SKM-1 (cell line): ENCODE results near the gene SRR.

Experiments
- DNase-seq: peaks from one replicate; lab custom pipeline; 2025; ENCODE audit not compliant: unreplicated experiment; lab: John Stamatoyannopoulos, UW

SRR gene

GRCh38 chr17:2338315-2338657 lies 34.5 kb downstream of the SRR start:
- DNase-seq = no peak

DNA sequence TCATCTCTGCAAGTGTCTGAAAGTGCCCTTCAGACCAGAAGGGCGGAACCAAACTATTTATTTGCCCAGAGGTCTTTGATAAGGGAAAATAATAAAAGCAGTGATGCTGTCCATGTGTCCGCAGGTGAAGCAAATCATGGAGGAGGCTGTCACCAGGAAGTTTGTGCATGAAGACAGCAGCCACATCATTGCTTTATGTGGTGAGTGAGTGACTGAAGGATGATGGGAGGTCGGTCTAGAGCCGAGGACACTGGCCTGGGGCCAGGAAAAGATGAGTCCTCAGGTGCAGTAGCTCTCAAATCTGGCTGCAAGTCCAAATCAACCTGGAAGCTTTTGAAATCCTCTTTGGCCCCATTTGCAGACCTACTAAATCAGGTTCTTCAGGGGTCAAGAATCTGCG lies 39.7 kb downstream of the SRR start:
- no peak for DNase-seq

GRCh38 chr17:2344528-2344927 lies 40.8 kb downstream of the SRR start:
- DNase-seq = no peak

DNA sequence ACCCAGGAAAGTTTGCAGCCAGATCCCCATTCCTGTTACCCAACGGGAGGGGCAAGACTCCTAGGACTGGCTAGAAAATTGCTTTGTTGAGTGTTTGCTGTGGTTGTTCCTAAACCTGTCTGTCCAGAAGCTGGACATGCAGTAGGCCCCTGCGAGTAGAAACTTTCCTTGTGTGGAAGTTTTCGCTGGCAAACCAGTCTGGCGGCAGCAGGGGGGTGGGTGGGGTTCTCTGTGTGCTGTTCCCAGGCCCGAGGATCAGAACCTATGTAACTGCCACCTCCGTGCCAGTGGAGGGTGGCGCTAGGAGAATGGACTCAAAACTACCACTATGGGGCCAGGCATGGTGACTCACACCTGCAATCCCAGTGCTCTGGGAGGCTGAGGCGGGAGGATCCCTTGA lies 42.7 kb downstream of the SRR start:
- no peak for DNase-seq

GRCh38 chr17:2347805-2348685 lies 44.3 kb downstream of the SRR start:
- no peak for DNase-seq

- no peak for DNase-seq
These were observed 47.5 kb downstream of the SRR start for GRCh38 chr17:2351269-2351668.

DNA sequence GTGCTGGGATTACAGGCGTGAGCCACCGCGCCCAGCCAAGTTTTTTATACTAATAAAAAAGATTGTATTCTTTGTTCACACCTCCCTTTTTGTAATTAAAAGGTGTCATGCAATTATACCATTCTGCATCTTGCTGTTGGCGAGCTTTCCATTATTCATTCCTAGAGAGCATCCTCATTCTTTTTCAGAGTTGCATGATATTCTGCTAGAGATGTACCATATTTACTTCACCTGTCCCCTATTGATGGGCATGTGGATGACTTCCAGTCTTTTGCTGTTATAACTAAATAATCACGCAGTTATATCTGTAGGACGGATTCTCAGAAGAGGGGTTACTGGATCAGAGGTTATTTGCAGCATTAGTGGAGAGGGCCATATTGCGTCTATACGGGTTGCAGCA lies 50.6 kb downstream of the SRR start:
- no peak for DNase-seq

GRCh38 chr17:2357237-2357636 lies 53.5 kb downstream of the SRR start:
- no peak for DNase-seq

- no peak for DNase-seq
These were observed 54.2 kb downstream of the SRR start for GRCh38 chr17:2357931-2358434.

GRCh38 chr17:2361010-2361760 lies 57.4 kb downstream of the SRR start:
- no peak for DNase-seq

- DNase-seq = no peak
These were observed 58.3 kb downstream of the SRR start for GRCh38 chr17:2362016-2362415.

- no peak for DNase-seq
These were observed 58.7 kb downstream of the SRR start for GRCh38 chr17:2362416-2362815.

- no peak for DNase-seq
These were observed 59.1 kb downstream of the SRR start for GRCh38 chr17:2362881-2363280.

- no peak for DNase-seq
These were observed 59.6 kb downstream of the SRR start for GRCh38 chr17:2363318-2363717.

DNA sequence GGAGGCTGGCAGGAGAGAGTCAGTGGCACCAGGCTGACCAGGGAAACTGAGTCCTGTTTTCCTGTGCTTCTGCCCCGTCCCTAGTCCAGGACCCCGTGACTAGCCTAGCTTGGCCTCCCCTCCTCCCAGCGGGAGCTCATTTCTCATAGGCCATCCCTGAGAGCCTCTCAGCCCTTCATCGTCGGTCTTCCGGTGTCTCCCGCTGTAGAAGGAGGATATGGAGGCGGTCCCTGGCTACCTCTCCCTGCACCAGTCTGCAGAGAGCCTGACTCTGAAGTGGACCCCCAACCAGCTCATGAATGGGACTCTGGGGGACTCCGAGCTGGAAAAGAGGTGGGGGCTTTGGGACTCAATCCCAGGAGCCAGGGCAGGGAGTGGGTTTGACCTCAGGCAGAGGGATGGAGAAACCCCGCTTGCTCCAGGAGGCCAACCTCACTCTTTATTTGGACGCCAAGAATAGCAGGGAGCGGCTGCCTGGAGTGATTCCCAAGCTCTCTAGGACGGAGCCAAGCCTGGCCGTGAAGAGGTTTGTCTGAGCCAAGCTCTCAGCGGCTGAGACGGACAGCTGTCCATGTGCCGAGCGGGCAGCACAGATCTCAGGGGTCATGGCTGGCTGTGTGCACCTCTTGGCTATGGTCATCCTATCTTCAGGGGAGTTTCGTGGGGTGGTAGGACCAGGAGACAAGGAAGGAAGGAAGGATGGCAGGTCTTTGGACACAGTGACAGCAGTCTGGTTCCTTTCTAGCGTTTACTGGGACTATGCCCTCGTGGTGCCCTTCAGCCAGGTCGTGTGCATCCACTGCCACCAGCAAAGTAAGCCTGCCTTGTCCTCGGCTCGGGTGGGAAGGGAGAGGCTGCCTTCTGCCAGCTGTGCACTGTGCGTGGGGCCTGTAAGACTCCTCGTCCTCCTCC lies 60.4 kb downstream of the SRR start:
- no peak for DNase-seq

GRCh38 chr17:2364763-2365116 lies 61.0 kb downstream of the SRR start:
- DNase-seq = no peak

- no peak for DNase-seq
These were observed 61.4 kb downstream of the SRR start for GRCh38 chr17:2365132-2365531.

DNA sequence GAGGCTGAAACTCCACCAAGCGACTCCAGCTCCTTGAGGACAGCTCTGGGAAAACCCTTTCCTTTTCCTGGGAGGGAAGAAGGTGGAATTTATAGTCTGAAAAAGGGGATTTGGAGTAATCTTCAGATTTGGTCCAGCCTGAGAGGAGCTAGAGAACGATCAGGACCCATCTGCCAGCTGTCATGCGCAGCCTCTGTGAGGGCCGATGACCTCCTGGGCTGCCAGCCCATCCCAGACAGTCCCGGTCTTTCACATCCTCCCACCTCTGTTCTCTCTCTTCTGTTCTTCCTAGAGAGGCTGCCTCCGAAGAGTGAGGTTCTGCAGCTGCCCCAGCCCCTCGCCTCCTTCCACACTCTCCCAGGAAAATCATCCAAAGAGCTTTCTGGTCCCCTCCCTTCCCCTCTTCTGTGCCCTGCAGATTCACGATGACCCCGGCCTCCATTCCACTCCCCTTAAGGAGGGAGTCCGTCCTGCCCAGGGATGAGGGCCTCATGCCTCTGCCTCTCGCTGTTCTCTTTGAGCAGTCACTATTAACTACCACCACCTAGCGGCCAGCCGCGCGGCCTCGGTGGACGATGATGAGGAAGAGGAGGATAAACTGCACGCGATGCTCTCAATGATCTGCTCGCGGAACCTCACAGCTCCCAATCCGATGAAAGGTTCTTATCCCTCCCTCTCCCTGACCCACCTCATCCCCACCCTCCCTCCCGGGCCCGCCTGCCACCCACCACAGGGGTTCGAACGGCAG lies 63.2 kb downstream of the SRR start:
- no peak for DNase-seq

- DNase-seq = no peak
These were observed 64.6 kb downstream of the SRR start for GRCh38 chr17:2368359-2368758.

- DNase-seq = no peak
These were observed 65.3 kb downstream of the SRR start for GRCh38 chr17:2369039-2369438.
